Esophagus muscularis mucosa (tissue), 4 donors: Measurements from ENCODE around the gene PPP1R10. TPM values are rescaled to one million over a fixed set of nuclear protein-coding genes. Genes with fewer than 3 reads are reported as not detected.

Source experiments
- DNase-seq: peaks from one replicate; pipeline ENCODE4 v3.0.0-alpha.2; 2017; ENCODE audit errors: extremely low spot score
- H3K27ac ChIP-seq, 4 donors: fragments of 200-600 bp; sonication (generic); replicated peaks in 1 of 4; 1 replicate in 3 of 4; 2 replicates in 1 of 4; pipeline ENCODE4 v1.5.1; 2016 to 2019; ENCODE audit warnings: mild to moderate bottlenecking in 1 of 4
- H3K27me3 ChIP-seq, 4 donors: fragments of 200-600 bp; sonication (generic); one replicate each; pipeline versions ENCODE4 v1.5.1 to v1.6.0; 2016 to 2019
- H3K36me3 ChIP-seq, 4 donors: fragments of 200-600 bp; sonication (generic); one replicate each; pipeline ENCODE4 v1.5.1; 2016 to 2019
- H3K4me1 ChIP-seq, 4 donors: fragments of 200-600 bp; sonication (generic); one replicate each; pipeline ENCODE4 v1.5.1; 2016 to 2019
- H3K4me3 ChIP-seq, 4 donors: fragments of 200-600 bp; sonication (generic); 1 replicate in 2 of 4; 2 replicates in 2 of 4; pipeline ENCODE4 v1.5.1; 2016 to 2019; ENCODE audit warnings: mild to moderate bottlenecking in 4 of 4, moderate library complexity in 1 of 4
- H3K9me3 ChIP-seq, 4 donors: fragments of 200-600 bp; sonication (generic); 1 replicate in 3 of 4; 2 replicates in 1 of 4; pipeline ENCODE4 v1.5.1; 2016 to 2019
- CTCF ChIP-seq, 3 experiments: fragments of 200-600 bp in 2 of 3; fragments of 450-650 bp in 1 of 3; sonication (generic) in 2 of 3; IDR thresholded peaks; one replicate each; pipeline ENCODE4 v1.5.1; 2017 to 2019; ENCODE audit warnings: antibody characterized with exemption in 3 of 3, mild to moderate bottlenecking in 2 of 3, moderate library complexity in 1 of 3
- EP300 ChIP-seq: sonication (generic); formaldehyde crosslinking; IDR thresholded peaks from one replicate; pipeline ENCODE4 v1.6.1; 2017; ENCODE audit warnings: antibody characterized with exemption
- POLR2A ChIP-seq: fragments of 450-650 bp; IDR thresholded peaks from one replicate; pipeline ENCODE4 v1.6.1; 2017; ENCODE audit warnings: antibody characterized with exemption, moderate library complexity, mild to moderate bottlenecking, low read depth
- POLR2AphosphoS5 ChIP-seq, 2 donors: sonication (generic); formaldehyde crosslinking; IDR thresholded peaks; one replicate each; pipeline ENCODE4 v1.6.1; 2017; ENCODE audit warnings: antibody characterized with exemption in 2 of 2
- WGBS: methylation state at CpG from one replicate; pipeline ENCODE4 v1.1.5; 2018; 5-methylcytosine and 5-hydroxymethylcytosine counted together
- intact Hi-C: fragments of 100-400 bp; cut with DNase I; formaldehyde crosslinking; loops from one replicate; pipeline ENCODE4 v1.15.1; 2023
- total RNA-seq, 4 donors: library from RNA; depleted of rRNA; stranded (reverse); fragments of >200 nt; gene quantifications; one replicate each; pipeline versions ENCODE4 v1.1.0 to v1.2.1, GENCODE V29; 2016

PPP1R10 gene
- total RNA-seq, 4 donors from 2014 or later, result 24.5 to 53.6 (median 37.9) TPM

- intact Hi-C loops, result no loop called here
- H3K4me3 ChIP-seq, result no peak overlapping the region
- H3K36me3 ChIP-seq, result peaks cover 59 to 71% (median 62%) of the 10 kb centered on the region in 4 donors
- no peak for DNase-seq
- peaks cover 0 to 10% (median 2%) of the 10 kb centered on the region in 4 donors for H3K4me1 ChIP-seq
- TF ChIP-seq POLR2AphosphoS5 (IDR thresholded peaks at IDR 0.05) (no peak), CTCF (IDR thresholded peaks at IDR 0.05) (no peak), EP300 (no peak), POLR2A (no peak)
- H3K27ac ChIP-seq, result no peak overlapping the region
- H3K9me3 ChIP-seq, result no peaks in the 10 kb centered on the region
- WGBS, result 54% methylated on average over 4 of the region's 6 CpGs
- H3K27me3 ChIP-seq, result no peaks in the 10 kb centered on the region
These were observed 15.6 kb downstream of the PPP1R10 start for GRCh38 chr6:30601436-30601814.

DNA sequence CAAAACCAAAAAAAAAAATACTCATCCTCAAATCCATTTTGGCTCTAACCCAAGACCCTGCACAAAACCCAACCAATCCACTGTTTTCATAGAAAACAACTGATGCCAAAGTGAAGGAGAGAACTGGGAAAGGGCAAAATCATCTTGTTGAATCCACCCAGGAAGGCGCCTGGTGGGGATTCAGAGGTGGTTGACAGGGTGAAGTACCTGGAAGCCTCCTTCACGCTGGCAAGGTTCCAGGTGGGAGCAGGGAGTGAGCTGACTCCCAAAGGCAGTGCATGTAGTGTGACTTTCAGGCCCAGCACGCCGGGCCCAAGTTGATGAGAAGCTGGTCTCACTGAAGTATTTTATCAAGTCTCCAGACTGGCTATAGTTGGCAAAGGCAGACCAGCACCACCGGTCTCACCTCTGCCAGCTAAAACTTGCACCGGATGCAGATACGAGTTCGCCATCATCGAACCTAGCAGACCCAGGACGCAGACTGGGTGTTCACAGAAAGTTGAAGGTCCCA is 16.5 kb downstream of the PPP1R10 start:
- intact Hi-C loops, result no loop called here
- TF ChIP-seq POLR2A (no peak), POLR2AphosphoS5 (IDR thresholded peaks at IDR 0.05) (peak in 1 of 2 donors; percentile 50)
- H3K36me3 ChIP-seq, result peaks cover 51 to 64% (median 53%) of the 10 kb centered on the region in 4 donors
- WGBS, result 58% methylated on average over 10 of the region's 10 CpGs
- DNase-seq, result no peak
- no peak overlapping the region for H3K27ac ChIP-seq
- no peaks in the 10 kb centered on the region for H3K27me3 ChIP-seq
- H3K9me3 ChIP-seq, result no peaks in the 10 kb centered on the region
- peaks cover 0 to 10% (median 2%) of the 10 kb centered on the region in 4 donors for H3K4me1 ChIP-seq
- no peak overlapping the region for H3K4me3 ChIP-seq

- Histone ChIP-seq H3K36me3 (peaks cover 44 to 60% (median 49%) of the 10 kb centered on the region in 4 donors), H3K9me3 (no peaks in the 10 kb centered on the region), H3K4me1 (peaks cover 0 to 10% (median 2%) of the 10 kb centered on the region in 4 donors), H3K27me3 (no peaks in the 10 kb centered on the region), H3K27ac (no peak overlapping the region), H3K4me3 (no peak overlapping the region)
- intact Hi-C loops, result loop anchor here (5.0 kb wide), 2 partner anchors 57 to 117 kb away; no protein-coding TSS in a partner anchor
- no peak for TF ChIP-seq CTCF (IDR thresholded peaks at IDR 0.05)
- TF ChIP-seq POLR2A, result no peak
- no peak for TF ChIP-seq EP300
- TF ChIP-seq POLR2AphosphoS5 (IDR thresholded peaks at IDR 0.05), result no peak
- DNase-seq, result no peak
- WGBS, result 78% methylated on average over 13 of the region's 13 CpGs
These were observed 17.3 kb downstream of the PPP1R10 start for GRCh38 chr6:30599625-30600324.

- DNase-seq, result no peak
- 71% methylated on average over 12 of the region's 12 CpGs for WGBS
- Histone ChIP-seq H3K27me3 (no peaks in the 10 kb centered on the region), H3K9me3 (no peaks in the 10 kb centered on the region), H3K36me3 (peaks cover 44 to 60% (median 49%) of the 10 kb centered on the region in 4 donors), H3K4me3 (no peak overlapping the region), H3K27ac (no peak overlapping the region), H3K4me1 (peaks cover 0 to 10% (median 2%) of the 10 kb centered on the region in 4 donors)
- intact Hi-C loops, result loop anchor here (5.0 kb wide), 2 partner anchors 57 to 117 kb away; no protein-coding TSS in a partner anchor
- TF ChIP-seq CTCF (IDR thresholded peaks at IDR 0.05) (no peak), EP300 (no peak)
These were observed 18.0 kb downstream of the PPP1R10 start for GRCh38 chr6:30598912-30599624.
